GM19397 (cell line): ENCODE measurements around the gene SAMD11.

Source experiments
- ATAC-seq: cut with Tn5 transposase; IDR thresholded peaks from one replicate; pipeline ENCODE4 v1.9.1; 2021; ENCODE audit warnings: mild to moderate bottlenecking, moderate library complexity; ENCODE audit not compliant: unreplicated experiment

The SAMD11 gene

GRCh38 chr1:992362-992761 is 68.6 kb downstream of the SAMD11 start:
- no peak for ATAC-seq

- ATAC-seq: no peak
Observed at GRCh38 chr1:993379-993995, 69.8 kb downstream of the SAMD11 start.
